Effector memory CD8-positive, alpha-beta T cell (primary cell): ENCODE measurements around the gene EYS.

Experiments used
- ATAC-seq: fragments of 150-1000 bp; cut with Tn5 transposase; replicated peaks from 2 replicates; pipeline ENCODE4 v1.10.0; 2021; ENCODE audit warnings: mild to moderate bottlenecking, moderate library complexity
- DNase-seq, 3 experiments: peaks; one replicate each; pipeline ENCODE4 v3.0.0; 2021
- H3K27ac Mint-ChIP-seq, 2 donors: one replicate each; pipeline ENCODE4 v1.8.0; 2022; ENCODE audit warnings: mild to moderate bottlenecking in 2 of 2, mixed read lengths in 2 of 2, moderate library complexity in 2 of 2
- H3K27me3 Mint-ChIP-seq, 2 donors: one replicate each; pipeline ENCODE4 v1.8.0; 2022; ENCODE audit warnings: mixed read lengths in 2 of 2
- H3K36me3 Mint-ChIP-seq: one replicate; pipeline ENCODE4 v1.8.0; 2022; ENCODE audit warnings: mild to moderate bottlenecking, moderate library complexity, mixed read lengths; ENCODE audit not compliant: insufficient read depth
- H3K4me1 Mint-ChIP-seq, 2 donors: one replicate each; pipeline ENCODE4 v1.8.0; 2022; ENCODE audit warnings: low read depth in 2 of 2, mixed read lengths in 2 of 2
- H3K4me3 Mint-ChIP-seq, 2 donors: one replicate each; pipeline ENCODE4 v1.8.0; 2022; ENCODE audit warnings: mild to moderate bottlenecking in 2 of 2, mixed read lengths in 2 of 2, moderate library complexity in 2 of 2
- H3K9me3 Mint-ChIP-seq, 2 donors: one replicate each; pipeline ENCODE4 v1.8.0; 2022; ENCODE audit warnings: mixed read lengths in 2 of 2

Gene EYS

DNA sequence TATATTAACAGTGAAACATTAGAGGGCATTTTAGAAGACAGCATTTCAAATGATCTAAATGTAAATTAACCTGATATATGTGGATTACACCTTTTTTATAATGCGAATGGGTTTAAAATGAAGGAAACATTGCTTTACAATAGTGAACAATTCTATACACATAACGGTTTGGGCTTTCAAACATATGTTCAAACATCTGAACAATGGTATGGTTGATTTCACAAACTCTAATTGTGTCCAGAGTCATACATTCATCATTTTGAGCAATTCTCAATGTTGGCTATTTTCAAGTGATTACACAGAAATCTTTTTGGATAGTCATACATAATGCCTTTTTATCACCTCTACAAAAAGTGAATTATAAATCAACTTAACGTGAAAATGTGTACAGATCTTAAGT is 1493.3 kb downstream of the EYS start:
- no peak overlapping the region for H3K27ac Mint-ChIP-seq
- no peak for ATAC-seq
- H3K27me3 Mint-ChIP-seq: no peaks in the 10 kb centered on the region
- no peaks in the 10 kb centered on the region for H3K4me1 Mint-ChIP-seq
- no peak for DNase-seq
- no peak overlapping the region for H3K4me3 Mint-ChIP-seq
- peaks cover 8 to 13% of the 10 kb centered on the region in 2 donors for H3K9me3 Mint-ChIP-seq
- H3K36me3 Mint-ChIP-seq: no peaks in the 10 kb centered on the region

DNA sequence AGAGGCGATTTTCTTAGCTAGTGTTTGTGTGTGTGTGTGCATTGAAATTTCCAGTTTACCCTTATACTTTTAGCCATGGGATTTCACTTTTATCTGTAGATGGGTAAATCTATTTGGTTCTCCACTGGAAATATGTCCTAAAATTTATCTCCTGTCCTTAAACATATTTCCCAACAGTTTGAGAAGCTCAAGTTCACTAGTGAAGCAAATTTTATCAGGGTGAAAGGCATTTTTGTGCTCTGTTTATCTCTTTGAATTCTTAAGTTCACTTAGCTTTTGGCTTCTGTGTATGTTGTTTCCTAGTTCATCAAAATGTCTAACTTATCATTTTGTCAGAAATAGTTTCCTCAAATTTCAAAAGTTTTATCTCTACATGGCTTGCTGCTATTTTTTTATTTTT is 1509.8 kb downstream of the EYS start:
- peaks cover 0 to 1% of the 10 kb centered on the region in 2 donors for H3K9me3 Mint-ChIP-seq
- H3K4me1 Mint-ChIP-seq: no peaks in the 10 kb centered on the region
- no peaks in the 10 kb centered on the region for H3K36me3 Mint-ChIP-seq
- DNase-seq (no peak), ATAC-seq (no peak)
- H3K27ac Mint-ChIP-seq: no peak overlapping the region
- no peak overlapping the region for H3K4me3 Mint-ChIP-seq
- no peaks in the 10 kb centered on the region for H3K27me3 Mint-ChIP-seq

DNA sequence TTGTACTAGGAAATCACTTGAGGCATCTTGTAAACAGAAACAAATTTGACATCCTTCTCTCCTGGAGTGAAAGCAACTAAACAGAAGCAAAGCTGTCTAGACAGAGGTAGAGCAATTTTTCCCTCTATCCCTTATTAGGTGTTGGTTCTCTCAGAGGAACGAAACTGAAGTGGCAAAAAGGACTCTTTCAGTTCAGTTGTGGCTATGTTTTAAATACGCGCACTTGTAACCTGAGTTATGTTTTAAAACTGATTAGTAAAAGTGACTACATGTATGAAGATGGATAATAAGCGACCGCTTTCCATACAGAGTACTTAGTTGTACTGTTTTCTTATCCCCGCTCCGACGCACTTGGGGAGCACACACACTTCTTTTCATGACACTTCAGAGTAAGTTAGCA is 1520.4 kb downstream of the EYS start:
- DNase-seq: no peak
- H3K4me3 Mint-ChIP-seq: no peak overlapping the region
- H3K36me3 Mint-ChIP-seq: no peaks in the 10 kb centered on the region
- peaks cover 6 to 8% of the 10 kb centered on the region in 2 donors for H3K9me3 Mint-ChIP-seq
- no peaks in the 10 kb centered on the region for H3K27me3 Mint-ChIP-seq
- ATAC-seq: no peak
- no peak overlapping the region for H3K27ac Mint-ChIP-seq
- no peaks in the 10 kb centered on the region for H3K4me1 Mint-ChIP-seq

DNA sequence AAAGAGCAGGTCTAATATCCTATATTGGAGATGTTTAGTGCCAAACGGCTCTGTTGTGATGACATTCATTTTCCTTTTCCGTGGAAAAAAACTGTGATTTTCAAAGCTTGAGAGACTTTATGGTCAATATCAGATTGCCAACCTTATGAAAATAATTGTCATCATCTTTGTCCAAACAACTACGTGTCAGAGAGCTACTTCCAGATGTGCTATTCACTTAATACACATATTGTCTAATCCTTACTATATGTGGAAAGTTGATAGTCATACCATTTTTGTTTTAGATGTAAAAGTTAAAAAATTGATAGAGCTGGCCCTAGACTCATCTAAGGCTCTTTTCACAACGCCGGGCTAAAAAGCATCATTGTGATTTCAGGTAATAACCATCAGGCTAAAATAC is 1521.4 kb downstream of the EYS start:
- no peaks in the 10 kb centered on the region for H3K36me3 Mint-ChIP-seq
- ATAC-seq: no peak
- no peaks in the 10 kb centered on the region for H3K4me1 Mint-ChIP-seq
- H3K4me3 Mint-ChIP-seq: no peak overlapping the region
- no peak for DNase-seq
- H3K27me3 Mint-ChIP-seq: no peaks in the 10 kb centered on the region
- H3K27ac Mint-ChIP-seq: no peak overlapping the region
- H3K9me3 Mint-ChIP-seq: peaks cover 6 to 8% of the 10 kb centered on the region in 2 donors

DNA sequence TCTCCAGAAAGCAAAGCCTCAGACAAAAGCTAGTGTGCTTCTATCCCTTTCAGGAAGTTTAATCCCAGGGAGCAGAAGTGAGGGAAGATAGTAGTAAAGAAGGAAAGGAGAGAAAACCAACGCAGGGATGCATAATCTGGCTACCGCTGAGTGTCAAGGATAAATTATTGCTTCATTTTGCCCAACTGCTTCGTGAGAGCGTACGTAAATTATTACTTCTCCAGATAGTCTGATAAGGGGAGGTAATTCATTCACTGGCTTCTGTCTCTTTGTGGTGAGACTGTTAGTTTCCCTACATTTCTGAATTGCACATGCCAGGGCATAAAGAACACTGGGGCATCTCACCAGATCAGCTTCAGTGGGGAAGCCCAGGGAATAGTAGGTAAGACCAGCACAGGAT is 1531.7 kb downstream of the EYS start:
- Mint-ChIP-seq H3K4me1 (no peaks in the 10 kb centered on the region), H3K27me3 (no peaks in the 10 kb centered on the region), H3K36me3 (no peaks in the 10 kb centered on the region), H3K27ac (no peak overlapping the region), H3K4me3 (no peak overlapping the region), H3K9me3 (peaks cover 0 to 2% of the 10 kb centered on the region in 2 donors)
- ATAC-seq (no peak), DNase-seq (no peak)

DNA sequence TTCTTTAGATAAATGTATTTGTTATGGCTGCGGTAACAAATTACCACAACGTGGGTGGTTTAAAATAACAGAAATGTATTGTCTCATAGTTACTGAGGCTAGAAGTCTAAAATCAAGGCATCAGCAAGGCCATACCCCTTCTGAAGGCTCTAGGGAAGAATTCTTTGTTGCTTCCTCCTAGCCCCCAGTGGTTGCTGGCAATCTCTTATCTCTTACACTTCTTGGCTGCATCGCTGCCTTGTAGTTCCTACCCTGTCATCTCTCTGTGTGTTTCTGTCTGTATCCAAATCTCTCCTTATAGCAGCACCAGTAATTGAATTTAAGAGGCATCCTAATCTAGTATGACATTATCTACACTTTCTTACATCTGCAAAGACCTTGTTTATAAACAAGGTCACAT is 1536.7 kb downstream of the EYS start:
- ATAC-seq (no peak), DNase-seq (no peak)
- Mint-ChIP-seq H3K27me3 (no peaks in the 10 kb centered on the region), H3K4me3 (no peak overlapping the region), H3K27ac (no peak overlapping the region), H3K36me3 (no peaks in the 10 kb centered on the region), H3K9me3 (peaks cover 2 to 9% of the 10 kb centered on the region in 2 donors), H3K4me1 (no peaks in the 10 kb centered on the region)

DNA sequence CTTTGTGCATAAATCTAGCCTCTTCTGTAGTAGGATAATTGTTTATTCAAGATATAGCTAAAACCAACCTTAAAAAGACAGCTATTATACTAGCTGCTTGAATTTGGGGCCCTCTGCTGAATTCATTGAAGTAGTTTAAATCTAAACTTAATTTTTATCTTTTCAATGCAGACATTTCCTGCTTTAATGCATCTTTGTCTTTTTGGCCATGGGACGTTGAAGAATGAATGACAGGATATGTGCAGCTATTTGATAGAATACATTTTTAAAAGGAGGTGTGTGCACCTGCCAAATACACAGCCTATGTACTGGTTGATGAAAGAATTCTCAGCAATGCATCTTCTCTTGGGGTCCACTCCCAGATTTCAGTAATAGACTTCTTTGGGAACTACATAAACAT is 1546.5 kb downstream of the EYS start:
- no peak for ATAC-seq
- H3K27me3 Mint-ChIP-seq: no peaks in the 10 kb centered on the region

DNA sequence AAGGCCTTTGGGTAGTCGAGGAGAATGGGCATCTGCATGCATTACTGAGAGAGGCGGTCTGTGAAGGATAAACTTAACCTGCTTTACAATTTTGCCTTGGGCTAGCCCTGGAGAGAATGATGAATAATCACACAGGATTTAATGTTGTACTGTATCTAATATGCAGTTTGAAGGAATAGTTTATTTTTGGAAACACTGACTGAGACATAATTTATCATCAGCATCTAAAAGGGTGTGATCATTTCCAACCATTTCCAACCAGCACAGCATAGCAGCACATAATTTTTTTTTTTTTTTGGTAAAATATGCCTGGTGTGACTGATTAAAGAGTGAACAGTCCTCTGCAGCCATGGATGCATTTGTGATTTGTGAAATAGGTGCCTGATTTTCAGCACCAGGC is 1552.0 kb downstream of the EYS start:
- H3K27ac Mint-ChIP-seq: no peak overlapping the region
- H3K9me3 Mint-ChIP-seq: no peaks in the 10 kb centered on the region
- H3K4me1 Mint-ChIP-seq: no peaks in the 10 kb centered on the region
- H3K36me3 Mint-ChIP-seq: no peaks in the 10 kb centered on the region
- no peak overlapping the region for H3K4me3 Mint-ChIP-seq
- ATAC-seq (no peak), DNase-seq (no peak)
- H3K27me3 Mint-ChIP-seq: no peaks in the 10 kb centered on the region

More for the DNA sequence above, 1546.5 kb downstream of the EYS start:
- no peak for DNase-seq
- H3K36me3 Mint-ChIP-seq: no peaks in the 10 kb centered on the region
- no peak overlapping the region for H3K27ac Mint-ChIP-seq
- H3K4me1 Mint-ChIP-seq: no peaks in the 10 kb centered on the region
- no peak overlapping the region for H3K4me3 Mint-ChIP-seq
- no peaks in the 10 kb centered on the region for H3K9me3 Mint-ChIP-seq

DNA sequence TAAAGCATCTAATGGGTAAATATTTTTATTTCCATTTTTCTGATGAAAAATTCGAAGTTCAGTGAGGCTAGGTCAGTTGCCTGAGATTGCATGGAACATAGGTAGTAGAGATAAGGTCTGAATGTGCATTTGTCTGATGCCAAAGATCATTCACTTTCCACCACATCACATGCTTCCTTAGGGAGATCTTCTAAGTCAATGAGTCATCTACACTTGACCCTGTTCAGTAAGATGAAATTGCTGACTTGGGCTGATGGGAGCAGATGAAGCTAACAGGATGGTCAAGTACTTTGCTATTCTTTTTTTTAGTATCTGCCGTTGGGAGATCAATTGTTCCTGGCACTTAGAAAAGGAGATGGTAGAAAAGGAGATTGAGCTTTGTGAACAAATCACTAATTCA is 1560.2 kb downstream of the EYS start:
- Mint-ChIP-seq H3K36me3 (no peaks in the 10 kb centered on the region), H3K4me3 (no peak overlapping the region), H3K9me3 (peaks cover 9 to 11% of the 10 kb centered on the region in 2 donors), H3K27me3 (no peaks in the 10 kb centered on the region), H3K4me1 (no peaks in the 10 kb centered on the region), H3K27ac (no peak overlapping the region)
- ATAC-seq (no peak), DNase-seq (no peak)

DNA sequence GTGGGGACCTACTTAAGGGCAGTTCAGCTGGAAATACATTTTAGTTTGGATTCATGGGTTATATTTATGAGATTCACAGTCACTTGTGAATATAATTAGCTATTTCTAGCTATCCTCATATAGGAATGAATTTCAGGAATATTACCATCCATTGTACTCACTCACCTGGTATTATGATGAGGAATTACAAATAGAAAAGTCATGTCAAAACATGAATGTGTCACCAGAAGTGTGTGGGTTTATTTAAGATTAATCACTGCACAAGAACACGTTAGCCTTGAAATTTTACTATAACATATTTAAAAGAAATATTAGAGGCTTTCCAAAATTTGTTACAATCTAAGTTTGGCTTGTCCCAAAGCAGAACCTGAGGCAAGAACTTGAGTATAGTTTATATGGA is 1560.9 kb downstream of the EYS start:
- H3K36me3 Mint-ChIP-seq: no peaks in the 10 kb centered on the region
- DNase-seq: no peak
- ATAC-seq: no peak
- no peaks in the 10 kb centered on the region for H3K27me3 Mint-ChIP-seq
- H3K4me1 Mint-ChIP-seq: no peaks in the 10 kb centered on the region
- H3K27ac Mint-ChIP-seq: no peak overlapping the region
- H3K4me3 Mint-ChIP-seq: no peak overlapping the region
- peaks cover 9 to 12% of the 10 kb centered on the region in 2 donors for H3K9me3 Mint-ChIP-seq

DNA sequence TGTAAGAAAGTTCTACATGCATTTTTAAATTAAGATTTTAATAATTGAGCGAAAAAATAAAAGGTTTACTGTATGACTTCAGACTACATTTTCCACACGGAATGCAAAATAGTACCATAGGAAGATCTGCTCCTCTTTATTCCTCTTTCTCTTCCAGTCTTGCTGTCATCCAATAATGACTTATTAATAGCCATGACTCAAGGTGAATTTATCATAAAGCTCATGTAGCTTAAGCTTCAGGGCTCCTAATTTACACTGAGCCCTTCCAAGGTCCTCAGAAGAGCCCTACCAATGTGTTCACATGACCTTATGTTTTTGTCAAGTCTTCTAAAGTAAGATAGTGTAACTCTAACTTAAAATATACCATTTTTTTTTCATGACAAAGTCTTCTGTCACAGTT is 1561.4 kb downstream of the EYS start:
- Mint-ChIP-seq H3K27me3 (no peaks in the 10 kb centered on the region), H3K27ac (no peak overlapping the region), H3K36me3 (no peaks in the 10 kb centered on the region), H3K9me3 (peaks cover 9 to 12% of the 10 kb centered on the region in 2 donors), H3K4me1 (no peaks in the 10 kb centered on the region), H3K4me3 (no peak overlapping the region)
- ATAC-seq: no peak
- DNase-seq: no peak

DNA sequence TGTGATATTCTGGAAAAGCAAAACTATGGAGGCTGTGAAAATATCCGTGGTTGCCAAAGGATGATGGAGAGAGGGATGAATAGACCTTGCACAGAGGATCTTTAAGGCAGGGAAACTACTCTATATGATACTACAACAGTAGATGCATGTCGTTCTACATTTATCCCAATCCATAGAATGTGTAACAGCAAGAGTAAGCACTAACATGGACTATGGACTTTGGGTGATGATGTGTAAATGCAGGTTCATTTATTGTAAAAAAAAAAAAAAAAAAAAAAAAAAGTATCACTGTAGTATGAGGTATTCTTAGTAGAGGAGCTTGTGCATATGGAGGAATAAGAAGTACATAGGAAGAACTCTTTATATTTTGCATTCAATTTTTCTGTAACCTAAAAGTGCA is 1563.9 kb downstream of the EYS start:
- Mint-ChIP-seq H3K9me3 (peaks cover 9 to 12% of the 10 kb centered on the region in 2 donors), H3K36me3 (no peaks in the 10 kb centered on the region), H3K27ac (no peak overlapping the region), H3K27me3 (no peaks in the 10 kb centered on the region), H3K4me1 (no peaks in the 10 kb centered on the region), H3K4me3 (no peak overlapping the region)
- ATAC-seq (no peak), DNase-seq (no peak)

DNA sequence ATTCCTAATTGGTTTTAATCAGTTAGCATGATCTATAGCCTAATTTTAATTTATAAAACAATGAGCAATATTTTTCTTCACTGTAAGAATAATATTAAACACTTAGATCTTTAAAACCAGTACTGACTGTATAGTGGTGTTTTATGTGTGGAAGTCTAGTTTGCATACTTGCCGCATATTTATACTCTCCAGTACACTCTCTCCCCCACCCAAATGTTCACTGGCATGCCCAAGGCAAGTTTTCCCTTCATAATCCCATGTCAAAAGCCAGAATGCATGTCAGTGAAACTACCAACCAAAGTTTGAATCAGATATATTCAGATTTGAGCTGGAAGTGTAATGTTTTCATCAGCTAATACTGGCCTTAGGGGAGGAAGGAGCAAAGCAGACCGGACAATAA is 1565.3 kb downstream of the EYS start:
- no peak overlapping the region for H3K27ac Mint-ChIP-seq
- H3K4me3 Mint-ChIP-seq: no peak overlapping the region
- H3K9me3 Mint-ChIP-seq: peaks cover 12 to 15% of the 10 kb centered on the region in 2 donors
- DNase-seq (no peak), ATAC-seq (no peak)
- H3K27me3 Mint-ChIP-seq: no peaks in the 10 kb centered on the region
- no peaks in the 10 kb centered on the region for H3K4me1 Mint-ChIP-seq
- no peaks in the 10 kb centered on the region for H3K36me3 Mint-ChIP-seq

DNA sequence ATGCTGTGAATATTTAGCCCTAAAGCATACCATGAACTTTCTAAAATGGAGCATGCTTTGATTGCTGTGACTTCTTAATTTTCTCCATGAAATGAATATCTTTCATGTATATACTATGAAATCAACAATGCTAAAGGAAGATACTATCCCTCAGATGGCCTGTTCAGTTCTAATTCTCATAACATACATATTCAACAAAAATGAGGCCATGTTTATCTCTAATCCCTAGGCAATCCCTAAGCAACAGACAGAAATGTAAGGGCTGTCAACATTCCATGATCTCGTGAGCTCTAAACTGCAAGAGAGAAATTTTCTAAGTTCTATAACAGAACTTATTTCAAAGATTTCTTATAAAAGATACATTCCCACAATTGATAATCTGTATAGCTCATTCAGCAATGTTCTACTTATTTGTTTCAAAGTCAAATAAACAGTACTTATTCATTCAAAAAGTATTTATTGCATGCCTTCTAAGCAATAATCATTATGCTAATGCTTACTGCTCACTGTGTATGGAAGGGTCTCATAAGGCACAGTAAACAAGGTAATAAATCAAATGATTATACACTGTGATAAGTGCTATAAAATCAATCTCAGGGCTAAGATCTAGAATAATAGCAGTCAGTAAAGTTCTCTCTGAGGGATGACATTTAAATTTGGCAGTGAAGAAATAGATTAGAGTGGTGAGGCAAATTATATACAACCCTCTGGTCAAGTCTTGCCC is 1578.6 kb downstream of the EYS start:
- no peak overlapping the region for H3K4me3 Mint-ChIP-seq
- ATAC-seq (no peak), DNase-seq (no peak)
- H3K36me3 Mint-ChIP-seq: no peaks in the 10 kb centered on the region
- H3K27me3 Mint-ChIP-seq: no peaks in the 10 kb centered on the region
- peaks cover 6 to 24% of the 10 kb centered on the region in 2 donors for H3K9me3 Mint-ChIP-seq
- H3K27ac Mint-ChIP-seq: no peak overlapping the region
- H3K4me1 Mint-ChIP-seq: no peaks in the 10 kb centered on the region
